ENCODE data around the gene PTPRA.
"Not testable (repeated sequence)": the region's sequence is repeated elsewhere in the genome, so short reads cannot be mapped to it uniquely, and the experiment has no call there.

The PTPRA gene

DNA sequence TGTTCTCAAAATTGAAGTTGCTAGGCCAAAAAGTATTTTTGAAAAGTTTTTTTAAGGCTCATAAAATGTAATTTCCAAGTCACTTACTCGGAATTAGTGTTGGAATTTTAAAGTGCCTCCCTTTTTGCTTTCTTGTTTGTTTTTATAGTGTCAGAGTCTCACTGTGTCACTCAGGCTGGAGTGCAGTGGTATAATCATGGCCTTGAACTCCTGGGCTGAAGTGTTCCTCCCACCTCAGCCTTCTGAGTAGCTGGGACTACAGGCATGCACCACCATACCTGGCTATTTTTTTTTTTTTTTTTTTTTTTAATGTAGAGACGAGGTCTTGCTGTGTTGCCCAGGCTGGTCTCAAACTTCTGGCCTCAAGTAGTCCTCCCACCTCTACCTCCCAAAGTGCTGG lies 130.1 kb downstream of the PTPRA start:
- DNase-seq (ENCODE audit: low read depth) = no peak

DNA sequence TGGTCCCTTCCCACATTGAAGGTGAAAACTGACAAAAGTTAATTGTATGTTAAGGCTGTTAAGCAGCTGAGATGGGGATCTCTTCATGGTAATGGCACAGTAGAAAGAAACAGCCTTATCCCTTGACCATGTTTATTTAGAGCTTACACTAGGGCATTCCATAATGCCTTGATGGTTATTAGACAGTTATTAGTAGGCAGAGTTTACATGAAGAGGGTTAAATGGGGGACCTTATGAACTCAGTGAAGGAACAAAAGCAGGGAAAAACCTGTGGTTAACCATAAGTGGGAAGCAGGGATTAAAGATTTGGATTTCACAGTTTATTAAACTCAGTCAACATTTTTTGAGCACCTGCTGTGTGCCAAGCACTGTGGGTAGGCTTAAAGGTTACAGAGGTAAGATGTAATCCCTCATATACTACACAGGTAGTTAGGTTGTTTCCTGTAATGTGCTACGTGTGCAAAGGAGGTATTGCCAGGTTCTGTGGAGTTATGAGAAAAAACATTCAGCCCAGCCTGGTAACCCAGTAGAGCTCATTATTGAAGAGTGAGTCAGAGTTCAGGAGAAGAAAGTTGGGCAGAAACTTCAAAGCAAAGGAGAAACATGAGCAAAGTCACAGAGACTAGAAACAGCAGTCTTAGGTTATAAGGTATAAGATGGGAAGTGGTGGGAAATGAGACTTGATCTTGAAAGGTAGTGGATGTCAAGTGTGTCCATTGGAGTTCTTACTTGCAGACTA lies 137.9 kb downstream of the PTPRA start:
- no peak for DNase-seq (ENCODE audit: low read depth)

DNA sequence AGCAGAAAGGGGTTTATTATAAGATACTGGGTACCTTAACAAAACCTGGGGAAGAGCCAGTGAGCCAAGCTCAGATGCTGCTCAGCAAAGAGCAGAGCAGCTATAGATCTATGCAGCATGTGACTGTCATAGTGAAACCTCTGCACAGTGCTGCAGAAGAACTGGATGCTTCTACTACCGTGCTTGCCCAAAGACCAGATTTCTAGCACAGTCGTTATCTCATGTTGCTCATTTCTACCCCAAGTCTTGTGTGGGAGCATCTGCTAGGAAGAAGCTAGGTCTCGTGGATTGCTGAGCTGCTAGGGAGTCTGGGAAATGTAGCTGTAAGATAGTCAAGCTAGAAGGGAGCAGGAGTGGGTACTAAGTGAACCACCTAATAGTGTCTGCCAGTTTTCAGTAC lies 138.5 kb downstream of the PTPRA start:
- DNase-seq (ENCODE audit: low read depth) = no peak

DNA sequence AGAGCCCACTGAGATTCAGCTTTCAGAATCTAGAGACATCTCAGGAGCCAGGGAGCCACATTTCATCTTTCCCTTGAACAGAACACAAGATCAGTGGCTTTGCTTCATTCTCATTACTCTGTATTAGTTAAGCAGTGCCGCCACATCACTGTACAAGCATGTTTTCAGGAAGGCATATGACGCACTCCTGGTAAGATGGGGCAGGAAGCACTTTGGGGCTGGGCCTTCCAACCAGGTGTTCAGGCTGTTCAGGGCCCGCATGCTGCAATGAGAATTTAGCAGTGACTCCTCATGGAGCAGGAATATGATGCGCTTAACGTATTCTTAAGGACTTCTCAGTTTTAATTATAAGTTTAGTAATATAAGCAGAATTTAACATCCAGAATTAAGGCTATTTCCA lies 140.5 kb downstream of the PTPRA start:
- DNase-seq (ENCODE audit: low read depth) = no peak

DNA sequence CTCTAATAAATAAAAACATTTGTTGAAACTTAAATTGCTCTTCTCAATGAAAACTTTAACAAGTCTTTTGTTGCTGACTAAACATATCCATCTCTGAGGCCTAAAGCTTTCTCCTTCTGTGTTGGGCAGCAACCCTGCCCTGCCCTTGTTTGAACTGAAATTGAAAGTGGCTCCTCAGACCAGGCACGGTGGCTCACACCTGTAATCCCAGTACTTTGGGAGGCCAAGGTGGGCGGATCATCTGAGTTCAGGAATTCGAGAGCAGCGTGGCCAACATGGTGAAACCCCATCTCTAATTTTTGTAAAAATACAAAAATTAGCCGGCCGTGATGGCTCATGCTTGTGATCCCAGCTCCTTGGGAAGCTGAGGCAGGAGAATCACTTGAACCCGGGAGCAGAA lies 140.9 kb downstream of the PTPRA start:
- DNase-seq (ENCODE audit: low read depth) = no peak

DNA sequence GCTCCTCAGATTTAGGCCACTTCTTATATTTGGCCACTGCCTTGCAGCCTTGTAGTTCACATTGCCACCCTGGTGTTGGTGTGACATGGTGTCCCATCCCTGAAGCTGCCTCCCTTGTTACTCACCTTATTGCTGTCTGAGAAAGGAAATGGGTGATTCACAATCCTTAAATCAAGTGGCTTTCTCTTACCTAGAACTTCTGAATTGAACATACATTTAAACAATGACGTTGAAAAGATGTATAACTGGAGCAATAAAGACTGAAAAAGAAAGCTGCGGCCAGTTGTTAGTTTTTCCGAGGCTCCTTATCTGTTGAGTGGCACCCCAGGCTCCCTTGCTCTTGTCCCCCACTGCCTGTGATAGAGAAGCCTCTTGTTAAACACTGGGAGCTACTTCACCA lies 141.4 kb downstream of the PTPRA start:
- no peak for DNase-seq (ENCODE audit: low read depth)

DNA sequence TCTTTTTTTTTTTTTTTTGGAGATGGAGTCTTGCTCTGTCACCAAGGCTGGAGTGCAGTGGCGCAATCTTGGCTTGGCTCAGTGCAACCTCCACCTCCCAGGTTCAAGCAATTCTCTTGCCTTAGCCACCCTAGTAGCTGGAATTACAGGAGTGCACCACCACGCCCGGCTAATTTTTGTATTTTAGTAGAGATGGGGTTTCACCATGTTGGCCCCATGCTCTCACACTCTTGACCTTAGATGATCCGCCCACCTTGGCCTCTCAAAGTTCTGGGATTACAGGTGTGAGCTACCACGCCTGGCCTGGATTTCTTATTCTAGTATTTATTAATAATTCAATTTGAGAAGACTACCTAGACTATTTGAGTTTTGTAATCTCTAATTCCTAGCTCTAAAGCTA lies 142.0 kb downstream of the PTPRA start:
- DNase-seq (ENCODE audit: low read depth) = not testable (repeated sequence)

DNA sequence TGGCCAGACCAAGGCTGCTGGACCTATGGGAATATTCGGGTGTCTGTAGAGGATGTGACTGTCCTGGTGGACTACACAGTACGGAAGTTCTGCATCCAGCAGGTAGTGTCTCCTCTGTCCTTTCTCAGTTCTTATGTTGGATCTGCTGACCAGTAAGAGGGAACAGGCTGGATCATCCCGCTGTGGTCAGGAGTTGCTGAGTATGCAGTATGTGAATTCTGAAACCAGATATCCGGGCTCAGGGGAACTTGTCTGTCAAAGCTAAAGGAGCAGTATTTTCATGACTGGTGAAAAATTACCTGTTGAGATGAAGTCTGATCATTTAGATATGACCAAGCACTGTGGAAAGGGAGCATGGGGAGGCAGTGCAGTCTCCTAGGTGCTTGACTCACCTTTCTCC lies 148.0 kb downstream of the PTPRA start:
- no peak for DNase-seq (ENCODE audit: low read depth)

DNA sequence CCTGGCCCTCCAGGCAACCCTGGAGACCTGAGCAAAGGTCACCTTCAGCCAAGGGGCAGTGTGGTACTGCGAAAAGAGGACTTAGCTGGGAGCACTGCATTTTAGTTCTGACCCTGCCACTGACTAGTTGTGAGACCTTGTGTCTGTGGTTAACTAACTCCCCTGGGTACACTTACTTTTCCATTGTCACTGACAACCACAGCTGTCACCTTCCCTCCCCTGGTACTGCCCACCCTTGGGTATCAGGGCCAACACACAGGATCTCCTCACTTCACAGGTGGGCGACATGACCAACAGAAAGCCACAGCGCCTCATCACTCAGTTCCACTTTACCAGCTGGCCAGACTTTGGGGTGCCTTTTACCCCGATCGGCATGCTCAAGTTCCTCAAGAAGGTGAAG lies 148.5 kb downstream of the PTPRA start:
- no peak for DNase-seq (ENCODE audit: low read depth)

DNA sequence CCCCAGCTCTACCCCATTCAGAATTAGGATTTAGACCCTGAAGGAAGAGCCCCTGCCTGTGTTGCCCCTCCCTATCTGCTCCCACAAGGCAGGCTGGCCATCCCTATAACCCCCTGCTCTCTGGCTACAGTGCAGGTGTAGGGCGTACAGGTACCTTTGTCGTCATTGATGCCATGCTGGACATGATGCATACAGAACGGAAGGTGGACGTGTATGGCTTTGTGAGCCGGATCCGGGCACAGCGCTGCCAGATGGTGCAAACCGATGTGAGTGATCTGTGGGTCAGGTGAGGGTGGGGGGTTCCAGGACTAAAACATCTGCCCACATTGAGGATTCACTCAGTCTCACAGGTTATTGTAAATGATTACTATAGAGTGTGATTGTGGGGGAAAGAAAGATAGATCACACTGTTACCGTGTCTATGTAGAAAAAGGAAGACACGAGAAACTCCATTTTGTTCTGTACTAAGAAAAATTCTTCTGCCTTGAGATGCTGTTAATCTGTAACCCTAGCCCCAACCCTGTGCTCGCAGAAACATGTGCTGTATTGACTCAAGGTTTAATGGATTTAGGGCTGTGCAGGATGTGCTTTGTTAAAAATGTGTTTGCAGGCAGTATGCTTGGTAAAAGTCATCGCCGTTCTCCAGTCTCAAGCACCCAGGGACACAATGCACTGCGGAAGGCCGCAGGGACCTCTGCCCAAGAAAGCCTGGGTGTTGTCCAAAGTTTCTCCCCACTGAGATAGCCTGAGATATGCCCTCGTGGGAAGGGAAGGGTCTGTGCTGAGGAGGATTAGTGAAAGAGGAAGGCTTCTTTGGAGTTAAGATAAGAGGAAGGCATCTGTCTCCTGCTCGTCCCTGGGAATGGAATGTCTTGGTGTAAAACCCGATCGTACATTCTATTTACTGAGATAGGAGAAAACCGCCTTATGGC lies 149.5 kb downstream of the PTPRA start:
- DNase-seq (ENCODE audit: low read depth) = not testable (repeated sequence)

DNA sequence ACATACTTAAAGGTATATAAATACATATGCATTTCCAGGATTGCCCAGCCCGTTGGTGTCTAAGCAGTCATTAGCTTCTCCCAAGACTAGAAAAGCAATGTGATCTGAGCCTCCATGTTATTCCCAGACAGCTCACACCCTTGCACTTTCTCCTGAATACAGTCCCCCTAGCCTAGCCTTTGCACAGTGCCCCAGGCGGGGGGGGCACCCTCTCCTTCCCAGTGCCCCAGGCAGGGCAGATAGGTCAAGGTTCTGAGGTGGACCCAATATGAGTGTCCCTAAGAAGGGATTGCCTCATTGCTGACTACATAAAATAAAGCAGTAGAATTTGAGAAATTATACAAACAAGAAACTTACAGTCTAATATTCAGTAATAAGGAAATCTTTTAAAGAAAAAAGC lies 154.7 kb downstream of the PTPRA start:
- no peak for DNase-seq (ENCODE audit: low read depth)

DNA sequence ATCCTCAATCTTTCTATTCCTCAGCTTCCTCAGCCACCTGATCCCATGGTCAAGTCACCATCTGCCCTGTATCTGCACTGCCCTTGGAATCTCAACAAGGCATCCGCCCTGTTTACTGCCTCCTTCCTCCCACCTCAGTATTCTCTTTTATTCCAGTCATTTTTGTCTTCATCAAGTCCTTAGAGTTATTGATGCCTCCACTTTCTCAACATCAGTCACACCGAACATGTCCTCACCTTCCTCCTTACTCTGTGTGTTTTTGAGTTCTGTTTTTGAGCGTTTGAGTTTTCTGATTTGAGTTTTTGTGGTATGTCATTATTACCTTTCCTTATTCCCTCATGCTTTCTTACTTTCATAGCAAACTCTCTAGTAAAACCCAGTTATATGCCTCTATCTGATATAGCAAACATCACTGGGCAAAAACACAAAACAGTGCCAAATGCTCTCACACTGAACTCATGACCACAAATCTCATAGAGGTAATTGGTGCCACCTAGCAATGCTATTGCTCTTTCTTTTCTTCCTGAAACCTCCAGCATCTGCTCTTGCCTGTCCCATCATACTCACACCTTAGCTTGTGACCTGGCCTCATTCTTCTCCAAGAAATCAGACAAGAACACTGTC lies 158.4 kb downstream of the PTPRA start:
- DNase-seq (ENCODE audit: low read depth) = no peak

DNA sequence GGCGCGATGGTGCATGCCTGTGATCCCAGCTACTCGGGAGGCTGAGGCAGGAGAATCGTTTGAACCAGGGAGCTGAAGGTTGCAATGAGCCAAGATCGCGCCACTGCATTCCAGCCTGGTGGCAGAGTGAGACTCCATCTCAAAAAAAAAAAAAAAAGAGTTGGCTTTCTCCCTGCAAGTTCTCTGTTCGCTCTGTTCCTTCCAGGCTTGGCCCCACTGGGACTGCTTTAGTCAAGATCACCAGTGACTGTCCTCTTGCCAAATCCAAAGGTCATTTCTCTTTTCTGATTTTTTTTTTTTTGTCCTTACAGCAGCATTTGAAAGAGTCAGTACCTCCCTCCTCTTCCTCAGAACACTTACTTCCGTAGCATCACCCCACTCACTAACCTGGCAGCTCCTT lies 159.3 kb downstream of the PTPRA start:
- no peak for DNase-seq (ENCODE audit: low read depth)

DNA sequence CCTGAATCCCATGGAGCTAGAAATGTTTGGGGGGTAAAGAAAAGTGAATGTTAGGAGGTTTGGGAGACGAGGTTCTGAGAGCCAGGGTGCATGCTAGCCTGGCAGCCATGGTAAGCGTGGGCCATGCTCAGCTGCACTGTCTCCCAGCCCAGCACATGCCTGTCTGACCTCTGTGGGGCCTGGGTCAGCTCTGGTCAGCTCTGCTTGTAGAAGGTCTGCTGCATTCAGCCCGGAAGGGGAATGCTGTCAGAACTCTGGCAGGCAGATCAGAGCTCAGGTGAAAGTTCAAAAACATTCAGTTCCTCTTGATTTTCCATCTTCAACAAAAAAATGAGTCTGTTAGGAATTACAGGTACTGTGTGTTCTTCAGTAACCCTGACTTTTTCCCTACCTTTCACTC lies 164.4 kb downstream of the PTPRA start:
- DNase-seq (ENCODE audit: low read depth) = no peak

DNA sequence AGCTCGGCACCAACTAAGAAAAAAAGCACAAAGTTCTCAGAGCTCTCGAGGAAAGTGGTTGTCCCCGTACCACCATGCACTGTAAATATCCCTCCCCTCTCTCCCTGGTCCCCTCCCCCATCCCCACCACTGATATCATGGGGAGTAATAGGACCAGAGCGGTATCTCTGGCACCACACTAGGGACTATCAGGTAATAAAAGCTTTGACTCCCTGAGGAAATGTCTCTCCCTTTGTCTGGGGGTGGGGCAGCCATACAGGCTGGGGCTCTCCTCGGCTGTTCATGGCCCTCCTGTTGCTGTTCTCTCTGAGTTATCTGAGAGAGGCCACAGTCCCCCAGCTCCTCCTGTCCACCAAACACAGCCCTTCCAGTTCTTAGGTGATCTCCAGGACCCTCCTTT lies 165.2 kb downstream of the PTPRA start:
- DNase-seq (ENCODE audit: low read depth) = no peak

DNA sequence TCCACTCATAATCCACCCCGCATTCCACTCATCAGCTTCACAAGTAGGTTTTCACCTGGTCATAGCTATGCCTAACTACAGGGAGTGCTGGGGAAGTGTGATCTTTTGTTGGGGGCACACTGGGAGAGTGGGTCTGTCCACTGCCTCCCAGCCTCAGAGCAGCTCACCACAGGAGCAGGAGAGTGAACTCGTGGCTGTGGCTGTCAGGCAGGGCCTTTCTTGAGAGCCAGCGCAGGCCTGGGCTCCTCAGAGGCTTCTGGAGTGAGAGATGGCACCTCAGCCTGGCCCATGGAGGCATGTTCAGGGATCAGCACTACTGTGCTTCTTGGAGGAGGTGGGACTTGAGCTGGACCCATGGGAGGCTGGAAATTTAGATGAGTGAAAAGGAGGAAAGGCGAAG lies 166.1 kb downstream of the PTPRA start:
- no peak for DNase-seq (ENCODE audit: low read depth)

DNA sequence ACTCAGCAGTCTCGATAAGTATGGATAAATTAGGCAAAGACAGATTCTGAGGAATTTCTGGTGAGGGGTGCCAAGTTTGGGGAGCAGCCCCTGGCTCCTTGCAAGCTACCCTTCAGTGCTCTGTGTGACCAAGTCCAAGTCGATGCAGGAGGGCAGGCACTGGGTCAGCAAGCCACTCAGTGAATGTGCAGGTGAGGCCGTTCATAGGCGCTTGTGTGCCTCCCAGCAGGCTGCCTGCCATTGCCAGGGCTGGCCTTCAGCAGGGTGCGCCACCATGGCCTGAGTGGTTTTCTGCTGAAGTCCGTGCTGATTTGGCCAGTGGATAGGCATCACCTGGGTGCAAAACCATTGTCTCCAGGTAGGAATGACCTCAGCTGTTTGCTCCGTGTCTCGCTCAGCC lies 166.8 kb downstream of the PTPRA start:
- no peak for DNase-seq (ENCODE audit: low read depth)

DNA sequence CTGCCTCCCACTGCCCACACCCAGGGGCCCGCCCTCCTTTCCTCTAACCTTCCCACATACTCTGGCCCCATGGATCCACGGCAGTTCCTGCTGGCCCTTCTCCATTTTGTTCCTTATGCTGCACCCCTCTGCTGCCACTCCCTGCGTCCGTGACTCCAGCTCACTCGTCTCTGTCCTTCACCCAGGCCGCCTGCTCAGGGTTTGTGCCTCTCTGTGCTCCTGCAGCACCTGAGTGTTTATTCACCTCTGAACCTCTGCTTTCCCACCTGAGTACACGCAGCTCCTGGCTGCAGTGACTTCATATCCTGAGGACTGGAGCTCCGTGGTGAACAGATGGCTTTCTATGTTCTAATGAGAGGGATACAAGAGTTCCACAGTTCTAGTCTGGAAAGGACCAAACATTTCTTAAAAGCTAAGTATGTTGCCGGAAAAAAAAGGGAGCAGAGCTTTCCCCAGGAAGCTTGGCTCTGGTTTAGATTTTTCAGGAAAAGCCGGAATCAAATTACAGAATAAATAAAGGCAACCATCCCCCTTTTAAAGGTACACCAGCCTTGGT lies 168.7 kb downstream of the PTPRA start:
- no peak for DNase-seq (ENCODE audit: low read depth)

DNA sequence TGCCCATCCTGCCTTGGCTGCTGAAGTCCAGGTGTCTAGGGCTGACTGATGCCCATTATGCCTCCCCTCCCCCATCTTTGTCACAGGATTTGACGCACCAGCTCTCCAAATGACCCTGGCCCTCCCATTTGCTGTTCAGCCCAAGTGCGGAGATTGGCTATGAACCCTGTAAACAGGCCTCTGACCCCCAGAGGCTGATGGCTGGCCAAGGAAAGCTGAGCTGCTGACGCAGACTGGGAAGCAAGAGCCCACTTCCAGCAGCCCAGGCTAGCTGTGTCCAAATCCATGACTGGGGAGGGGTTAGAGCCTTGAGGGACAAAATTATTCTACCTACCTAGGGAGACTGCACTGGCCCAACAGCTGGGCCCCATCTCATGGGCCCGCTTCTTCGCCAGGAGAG lies 169.3 kb downstream of the PTPRA start:
- no peak for DNase-seq (ENCODE audit: low read depth)

DNA sequence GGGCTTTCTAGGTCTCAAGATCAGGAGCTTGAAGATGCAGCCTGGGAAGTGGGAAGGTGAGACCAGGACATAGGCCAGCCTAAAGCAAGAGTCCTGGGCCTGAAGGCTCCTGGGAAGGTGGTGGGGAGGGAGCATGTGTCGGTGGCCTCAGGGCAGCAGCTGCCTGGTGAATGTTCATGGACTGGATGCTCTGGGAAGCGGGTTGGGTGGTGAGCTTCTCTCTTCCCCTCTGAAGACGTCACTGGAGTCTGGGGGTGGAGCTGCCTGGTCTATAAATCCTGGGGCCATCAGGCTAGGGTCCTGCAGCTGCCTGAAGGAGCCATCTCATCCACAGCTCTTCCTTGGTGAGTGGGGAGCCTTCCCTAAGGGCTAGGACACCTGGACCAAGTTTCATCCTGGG lies 170.0 kb downstream of the PTPRA start, which contains the start of gene GNRH2:
GNRH2 (plus strand) TSS at position 301 of the 400 bp plus-strand sequence. CDS start 793 bp downstream, outside the sequence.
- DNase-seq (ENCODE audit: low read depth) = no peak

DNA sequence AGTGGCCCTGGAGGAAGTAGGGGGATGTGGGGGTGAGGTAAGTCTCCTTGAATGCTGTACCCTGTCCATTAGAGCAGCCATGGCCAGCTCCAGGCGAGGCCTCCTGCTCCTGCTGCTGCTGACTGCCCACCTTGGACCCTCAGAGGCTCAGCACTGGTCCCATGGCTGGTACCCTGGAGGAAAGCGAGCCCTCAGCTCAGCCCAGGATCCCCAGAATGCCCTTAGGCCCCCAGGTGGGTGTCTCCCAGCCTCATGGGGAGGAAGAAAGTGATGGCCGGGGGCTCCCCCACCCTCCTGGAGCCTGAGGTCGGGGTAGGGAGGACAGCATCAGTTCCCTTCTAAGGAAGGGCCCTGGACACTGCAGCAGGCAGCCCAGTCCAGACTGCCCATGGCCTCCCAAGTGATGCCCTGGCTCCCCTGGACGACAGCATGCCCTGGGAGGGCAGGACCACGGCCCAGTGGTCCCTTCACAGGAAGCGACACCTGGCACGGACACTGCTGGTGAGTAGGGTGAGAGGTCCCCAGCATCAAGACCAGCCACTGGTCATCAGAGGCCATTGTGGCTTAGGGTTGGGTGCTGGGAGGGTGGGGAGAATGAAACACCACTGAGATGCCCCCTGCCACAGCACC lies 171.2 kb downstream of the PTPRA start:
- DNase-seq (ENCODE audit: low read depth) = no peak

Data from activated T-helper 1 cell treated with Interleukin-2 at 50 U/mL for 16 hours (primary cell).